Measurements from ENCODE around the gene TNFSF10. TPM values are rescaled to one million over a fixed set of nuclear protein-coding genes. Genes with fewer than 3 reads are reported as not detected.
A peak's percentile ranks its signal among the peaks of the same experiment; 100 is the strongest.
"Not testable (repeated sequence)": the region's sequence is repeated elsewhere in the genome, so short reads cannot be mapped to it uniquely, and the experiment has no call there.

The TNFSF10 gene
- total RNA-seq, 1 experiment from 2014 or later, result not detected

DNA sequence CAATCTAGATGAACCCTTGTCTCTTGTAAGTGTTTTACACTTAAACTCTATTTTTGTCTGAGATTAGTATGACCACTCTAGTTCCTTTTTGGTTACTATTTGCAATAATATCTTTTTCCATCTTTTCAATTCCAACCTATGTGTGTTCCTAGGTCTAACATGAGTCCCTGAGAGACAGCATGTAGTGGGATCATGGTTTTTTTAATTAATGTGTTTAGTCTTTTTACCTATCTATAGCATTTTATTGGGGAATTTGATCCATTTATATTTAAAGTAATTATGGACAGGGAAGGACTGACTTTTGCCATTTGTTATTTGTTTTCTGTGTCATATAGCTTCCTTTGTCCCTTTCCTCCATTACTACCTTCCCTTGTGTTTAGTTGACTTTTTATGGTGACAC is 21.7 kb downstream of the TNFSF10 start:
- H2AFZ ChIP-seq (ENCODE audit: low read length), result no peak overlapping the region
- no peak overlapping the region for H3K4me3 ChIP-seq (ENCODE audit: low read length)
- no peaks in the 10 kb centered on the region for H3K36me3 ChIP-seq (ENCODE audit: insufficient read depth, low read length)
- DNase-seq, result no peak
- H3K27me3 ChIP-seq (ENCODE audit: low read length), result no peaks in the 10 kb centered on the region
- no peak overlapping the region for H3K27ac ChIP-seq (ENCODE audit: low read length)
- no peak overlapping the region for H3K9ac ChIP-seq (ENCODE audit: low read length)
- no peaks in the 10 kb centered on the region for H3K4me1 ChIP-seq (ENCODE audit: low read length)
- H3K9me2 ChIP-seq (replicated peaks; ENCODE audit: insufficient read depth, low read length), result no peaks in the 10 kb centered on the region
- no peaks in the 10 kb centered on the region for H3K79me2 ChIP-seq (ENCODE audit: low read length)
- H4K20me1 ChIP-seq (ENCODE audit: insufficient read depth, low read depth, low read length), result no peaks in the 10 kb centered on the region
- no peaks in the 10 kb centered on the region for H3K9me3 ChIP-seq (ENCODE audit: low read length)
- H3K4me2 ChIP-seq (ENCODE audit: low read depth, low read length, poor library complexity, severe bottlenecking), result no peak overlapping the region

DNA sequence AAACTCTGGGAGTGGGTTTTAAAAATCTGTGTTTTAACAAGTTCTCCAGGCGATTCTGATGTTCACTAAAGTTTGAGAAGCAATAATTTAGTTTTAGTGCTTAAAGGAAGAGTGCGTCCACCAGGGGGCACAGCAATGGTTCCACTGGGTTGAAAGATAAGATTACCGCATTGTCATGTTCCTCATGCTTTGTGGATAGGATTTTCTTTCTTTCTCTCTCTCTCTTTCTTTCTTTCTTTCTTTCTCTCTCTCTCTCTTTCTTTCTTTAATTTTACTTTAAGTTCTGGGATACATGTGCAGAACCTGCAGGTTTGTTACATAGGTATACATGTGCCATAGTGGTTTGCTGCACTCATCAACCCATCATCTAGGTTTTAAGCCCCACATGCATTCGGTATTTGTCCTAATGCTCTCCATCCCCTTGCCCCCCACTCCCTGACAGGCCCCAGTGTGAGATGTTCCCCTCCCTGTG is 33.0 kb downstream of the TNFSF10 start:
- not testable (repeated sequence) for H3K36me3 ChIP-seq (ENCODE audit: insufficient read depth, low read length); H2AFZ ChIP-seq (ENCODE audit: low read length); H3K27me3 ChIP-seq (ENCODE audit: low read length); H4K20me1 ChIP-seq (ENCODE audit: insufficient read depth, low read depth, low read length); H3K79me2 ChIP-seq (ENCODE audit: low read length); H3K4me1 ChIP-seq (ENCODE audit: low read length); H3K27ac ChIP-seq (ENCODE audit: low read length); H3K9me2 ChIP-seq (replicated peaks; ENCODE audit: insufficient read depth, low read length); H3K9me3 ChIP-seq (ENCODE audit: low read length); H3K4me3 ChIP-seq (ENCODE audit: low read length); H3K9ac ChIP-seq (ENCODE audit: low read length); H3K4me2 ChIP-seq (ENCODE audit: low read depth, low read length, poor library complexity, severe bottlenecking)
- peak; percentile 79 for DNase-seq

DNA sequence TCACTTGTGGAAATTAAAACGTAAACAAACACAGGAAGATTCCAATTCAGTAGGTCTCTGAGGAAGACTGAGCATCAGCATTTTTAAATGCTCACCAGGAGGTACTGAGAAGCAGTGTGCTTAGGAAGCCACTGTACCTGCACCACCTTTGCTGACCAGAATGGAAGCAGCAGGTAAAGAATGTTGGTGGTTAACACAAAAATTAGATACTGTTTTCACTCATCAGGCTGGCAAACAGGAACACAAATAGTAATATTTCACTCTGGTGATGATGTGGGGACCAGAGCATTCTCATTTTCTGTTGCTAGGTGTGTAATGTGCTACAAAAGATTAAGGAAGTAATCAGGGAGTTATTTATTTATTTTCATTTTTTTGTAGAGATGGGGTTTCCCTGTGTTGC is 45.1 kb downstream of the TNFSF10 start:
- H3K27me3 ChIP-seq (ENCODE audit: low read length), result no peaks in the 10 kb centered on the region
- H3K9me3 ChIP-seq (ENCODE audit: low read length), result no peaks in the 10 kb centered on the region
- peaks cover 9% of the 10 kb centered on the region for H3K4me1 ChIP-seq (ENCODE audit: low read length)
- H3K9ac ChIP-seq (ENCODE audit: low read length), result no peak overlapping the region
- H3K4me2 ChIP-seq (ENCODE audit: low read depth, low read length, poor library complexity, severe bottlenecking), result no peak overlapping the region
- no peak overlapping the region for H3K4me3 ChIP-seq (ENCODE audit: low read length)
- no peaks in the 10 kb centered on the region for H3K9me2 ChIP-seq (replicated peaks; ENCODE audit: insufficient read depth, low read length)
- H3K79me2 ChIP-seq (ENCODE audit: low read length), result no peaks in the 10 kb centered on the region
- no peaks in the 10 kb centered on the region for H4K20me1 ChIP-seq (ENCODE audit: insufficient read depth, low read depth, low read length)
- H3K27ac ChIP-seq (ENCODE audit: low read length), result no peak overlapping the region
- no peak overlapping the region for H2AFZ ChIP-seq (ENCODE audit: low read length)
- H3K36me3 ChIP-seq (ENCODE audit: insufficient read depth, low read length), result no peaks in the 10 kb centered on the region
- no peak for DNase-seq

DNA sequence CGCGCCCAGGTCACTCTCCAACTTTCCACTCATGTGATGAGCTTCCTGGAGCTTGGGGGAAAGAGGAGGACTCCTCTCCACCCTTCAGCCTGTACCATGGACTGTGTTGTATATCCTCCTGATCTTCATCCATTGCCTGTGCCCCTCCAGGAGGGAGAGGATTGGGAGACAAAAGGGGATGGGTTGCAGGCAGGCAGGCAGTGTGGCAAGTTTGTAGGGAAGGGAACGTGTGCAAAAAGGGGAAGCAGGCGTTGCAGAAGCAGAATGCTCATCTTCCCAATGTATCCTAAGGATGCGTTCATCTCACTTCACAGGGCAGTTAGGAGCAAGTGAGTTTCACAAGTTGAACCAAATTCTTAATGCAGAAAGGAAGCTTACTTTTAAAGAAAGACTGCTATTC is 46.9 kb downstream of the TNFSF10 start:
- H3K9ac ChIP-seq (ENCODE audit: low read length), result peak overlapping the region; percentile 28; the same call in 1 of the 2 replicates
- no peaks in the 10 kb centered on the region for H3K9me2 ChIP-seq (replicated peaks; ENCODE audit: insufficient read depth, low read length)
- H3K4me3 ChIP-seq (ENCODE audit: low read length), result peak overlapping the region; percentile 55; the same call in 1 of the 2 replicates
- peak overlapping the region; percentile 59 for H2AFZ ChIP-seq (ENCODE audit: low read length)
- no peaks in the 10 kb centered on the region for H3K9me3 ChIP-seq (ENCODE audit: low read length)
- DNase-seq, result no peak
- no peaks in the 10 kb centered on the region for H4K20me1 ChIP-seq (ENCODE audit: insufficient read depth, low read depth, low read length)
- H3K27me3 ChIP-seq (ENCODE audit: low read length), result no peaks in the 10 kb centered on the region
- peaks cover 9% of the 10 kb centered on the region for H3K4me1 ChIP-seq (ENCODE audit: low read length)
- no peak overlapping the region for H3K27ac ChIP-seq (ENCODE audit: low read length)
- peak overlapping the region; percentile 64 for H3K4me2 ChIP-seq (ENCODE audit: low read depth, low read length, poor library complexity, severe bottlenecking)
- no peaks in the 10 kb centered on the region for H3K79me2 ChIP-seq (ENCODE audit: low read length)
- no peaks in the 10 kb centered on the region for H3K36me3 ChIP-seq (ENCODE audit: insufficient read depth, low read length)

DNA sequence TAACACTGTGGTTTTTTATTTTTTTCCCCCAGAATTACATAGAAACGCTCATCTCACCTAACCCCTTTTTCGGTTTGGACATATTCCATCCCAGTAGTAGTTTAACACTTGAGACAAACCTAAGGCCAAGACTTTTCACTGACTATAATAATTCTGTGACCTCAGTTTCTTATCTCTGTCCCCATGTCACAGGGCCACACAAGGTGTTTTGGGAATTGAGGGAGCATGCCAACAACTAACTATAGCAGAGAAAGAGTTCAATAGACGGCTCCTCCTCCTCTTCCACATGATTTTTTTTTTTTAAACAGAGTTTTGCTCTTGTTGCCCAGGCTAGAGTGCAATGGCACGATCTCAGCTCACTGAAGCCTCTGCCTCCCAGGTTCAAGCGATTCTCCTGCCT is 47.5 kb downstream of the TNFSF10 start:
- Histone ChIP-seq H3K9me3 (ENCODE audit: low read length) (no peaks in the 10 kb centered on the region), H3K4me2 (ENCODE audit: low read depth, low read length, poor library complexity, severe bottlenecking) (no peak overlapping the region), H2AFZ (ENCODE audit: low read length) (no peak overlapping the region), H3K79me2 (ENCODE audit: low read length) (no peaks in the 10 kb centered on the region), H3K4me3 (ENCODE audit: low read length) (no peak overlapping the region), H3K9me2 (replicated peaks; ENCODE audit: insufficient read depth, low read length) (no peaks in the 10 kb centered on the region), H4K20me1 (ENCODE audit: insufficient read depth, low read depth, low read length) (no peaks in the 10 kb centered on the region), H3K27ac (ENCODE audit: low read length) (no peak overlapping the region), H3K9ac (ENCODE audit: low read length) (no peak overlapping the region), H3K36me3 (ENCODE audit: insufficient read depth, low read length) (no peaks in the 10 kb centered on the region), H3K27me3 (ENCODE audit: low read length) (no peaks in the 10 kb centered on the region), H3K4me1 (ENCODE audit: low read length) (peaks cover 9% of the 10 kb centered on the region)
- no peak for DNase-seq

DNA sequence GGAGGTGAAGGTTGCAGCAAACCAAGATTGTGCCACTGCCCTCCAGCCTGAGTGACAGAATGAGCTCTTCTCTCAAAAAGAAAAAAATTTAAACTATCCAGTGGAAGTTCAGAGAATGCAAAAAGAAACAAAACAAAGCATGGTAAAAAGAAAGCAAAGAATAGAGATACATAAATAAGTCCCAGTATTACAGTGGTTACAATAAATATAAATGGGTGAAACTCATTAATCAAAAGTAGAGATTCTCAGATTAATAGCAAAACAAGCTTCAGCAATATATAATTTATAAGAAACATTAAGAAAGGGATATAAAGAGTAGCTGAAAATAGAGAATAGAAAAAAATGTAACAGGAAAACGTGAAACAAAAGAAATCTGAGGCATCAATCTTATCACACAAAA is 51.3 kb downstream of the TNFSF10 start:
- Histone ChIP-seq H3K27ac (ENCODE audit: low read length) (no peak overlapping the region), H3K9me3 (ENCODE audit: low read length) (no peaks in the 10 kb centered on the region), H3K79me2 (ENCODE audit: low read length) (no peaks in the 10 kb centered on the region), H3K27me3 (ENCODE audit: low read length) (no peaks in the 10 kb centered on the region), H2AFZ (ENCODE audit: low read length) (no peak overlapping the region), H3K9me2 (replicated peaks; ENCODE audit: insufficient read depth, low read length) (no peaks in the 10 kb centered on the region), H3K36me3 (ENCODE audit: insufficient read depth, low read length) (no peaks in the 10 kb centered on the region), H3K4me1 (ENCODE audit: low read length) (peaks cover 6% of the 10 kb centered on the region), H3K4me3 (ENCODE audit: low read length) (no peak overlapping the region), H3K4me2 (ENCODE audit: low read depth, low read length, poor library complexity, severe bottlenecking) (no peak overlapping the region), H3K9ac (ENCODE audit: low read length) (no peak overlapping the region), H4K20me1 (ENCODE audit: insufficient read depth, low read depth, low read length) (no peaks in the 10 kb centered on the region)
- DNase-seq, result no peak

DNA sequence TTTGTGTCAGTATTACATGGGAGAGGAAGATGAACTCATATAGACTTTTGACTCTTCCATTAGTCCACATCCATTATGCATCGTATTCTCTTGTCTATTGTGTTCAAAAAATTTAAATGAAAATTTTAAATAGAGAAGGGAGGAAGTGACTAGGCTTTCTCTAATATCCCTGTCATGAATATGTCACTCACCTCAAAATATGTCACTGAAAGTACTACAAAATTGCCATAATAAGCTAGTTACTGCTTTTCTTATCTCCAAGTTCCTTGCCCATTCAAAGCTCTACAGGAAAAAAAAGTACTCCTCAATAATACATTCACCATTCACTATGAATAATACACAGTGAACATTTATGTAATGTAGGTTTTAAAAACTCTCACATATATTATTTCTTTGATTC is 52.6 kb downstream of the TNFSF10 start:
- Histone ChIP-seq H3K4me2 (ENCODE audit: low read depth, low read length, poor library complexity, severe bottlenecking) (no peak overlapping the region), H3K36me3 (ENCODE audit: insufficient read depth, low read length) (no peaks in the 10 kb centered on the region), H3K4me3 (ENCODE audit: low read length) (no peak overlapping the region), H3K4me1 (ENCODE audit: low read length) (no peaks in the 10 kb centered on the region), H3K27me3 (ENCODE audit: low read length) (no peaks in the 10 kb centered on the region), H2AFZ (ENCODE audit: low read length) (no peak overlapping the region), H3K9me2 (replicated peaks; ENCODE audit: insufficient read depth, low read length) (no peaks in the 10 kb centered on the region), H4K20me1 (ENCODE audit: insufficient read depth, low read depth, low read length) (no peaks in the 10 kb centered on the region), H3K9ac (ENCODE audit: low read length) (no peak overlapping the region), H3K27ac (ENCODE audit: low read length) (no peak overlapping the region), H3K79me2 (ENCODE audit: low read length) (no peaks in the 10 kb centered on the region), H3K9me3 (ENCODE audit: low read length) (no peaks in the 10 kb centered on the region)
- no peak for DNase-seq

DNA sequence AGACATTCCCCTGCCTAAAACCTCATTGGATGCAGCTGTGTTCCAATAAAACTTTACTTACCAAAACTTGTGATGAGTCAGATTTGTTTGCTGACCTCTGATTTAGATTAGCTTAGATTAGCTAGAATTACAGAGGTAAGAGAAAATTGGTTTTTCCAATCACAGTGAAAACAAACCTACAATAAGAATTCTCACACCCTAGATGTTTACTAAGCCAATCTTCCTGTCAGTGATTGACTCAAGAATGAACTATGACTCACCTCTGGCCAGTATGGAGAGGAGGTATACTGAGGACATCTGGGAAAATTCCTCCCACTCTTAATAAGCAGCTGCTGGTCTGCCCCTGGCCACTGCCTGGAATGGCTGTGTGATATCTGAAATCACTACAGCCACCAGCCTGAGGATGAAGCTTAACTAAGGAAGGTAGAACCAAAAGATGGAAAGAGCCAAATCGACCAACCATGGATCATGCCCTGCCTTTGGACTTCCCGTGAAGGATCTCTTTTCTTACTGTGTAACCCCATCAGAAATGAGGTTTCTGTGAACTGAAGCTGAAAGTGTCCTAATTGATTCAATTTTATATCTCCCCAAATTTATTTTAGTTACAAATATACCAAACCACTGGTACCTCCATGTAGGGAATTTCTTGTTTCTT is 55.9 kb downstream of the TNFSF10 start:
- H3K4me2 ChIP-seq (ENCODE audit: low read depth, low read length, poor library complexity, severe bottlenecking), result no peak overlapping the region
- no peaks in the 10 kb centered on the region for H3K36me3 ChIP-seq (ENCODE audit: insufficient read depth, low read length)
- no peaks in the 10 kb centered on the region for H3K27me3 ChIP-seq (ENCODE audit: low read length)
- no peak for DNase-seq
- H3K9ac ChIP-seq (ENCODE audit: low read length), result no peak overlapping the region
- H3K79me2 ChIP-seq (ENCODE audit: low read length), result no peaks in the 10 kb centered on the region
- no peaks in the 10 kb centered on the region for H4K20me1 ChIP-seq (ENCODE audit: insufficient read depth, low read depth, low read length)
- no peak overlapping the region for H2AFZ ChIP-seq (ENCODE audit: low read length)
- H3K4me3 ChIP-seq (ENCODE audit: low read length), result no peak overlapping the region
- H3K9me3 ChIP-seq (ENCODE audit: low read length), result no peaks in the 10 kb centered on the region
- H3K4me1 ChIP-seq (ENCODE audit: low read length), result no peaks in the 10 kb centered on the region
- no peak overlapping the region for H3K27ac ChIP-seq (ENCODE audit: low read length)
- H3K9me2 ChIP-seq (replicated peaks; ENCODE audit: insufficient read depth, low read length), result no peaks in the 10 kb centered on the region

Data from Karpas-422 (cell line).